BJ (cell line): ENCODE results near the gene PKD1L1. TPM values are rescaled to one million over a fixed set of nuclear protein-coding genes. Genes with fewer than 3 reads are reported as not detected.

Experiments used
- CTCF ChIA-PET: fragments of 350-600 bp; formaldehyde crosslinking; extraction: SDS; loops from one replicate; lab custom pipeline; 2021; ENCODE audit warnings: antibody characterized with exemption, inconsistent platforms; lab: Yijun Ruan, JAX
- POLR2A ChIA-PET: fragments of 300-600 bp; sonication (Branson Sonifier 250); formaldehyde crosslinking; extraction: SDS; loops from one replicate; lab custom pipeline; 2021; ENCODE audit warnings: antibody characterized with exemption; lab: Charles Lee
- DNase-seq: peaks from one replicate; pipeline ENCODE4 v3.0.0-alpha.2; 2011; ENCODE audit warnings: low read depth
- H3K27me3 ChIP-seq: 2 replicates; pipeline ENCODE4 v1.6.0; 2011; ENCODE audit warnings: low read length; ENCODE audit not compliant: control insufficient read depth, insufficient read depth
- H3K36me3 ChIP-seq: 2 replicates; pipeline ENCODE4 v1.5.1; 2011; ENCODE audit warnings: low read length; ENCODE audit not compliant: control insufficient read depth, insufficient read depth
- H3K4me3 ChIP-seq: 2 replicates; pipeline ENCODE4 v1.5.1; 2011; ENCODE audit warnings: low read depth, mild to moderate bottlenecking, control low read depth, low read length
- polyA plus RNA-seq: library from polyadenylated mRNA; depleted of rRNA; stranded (reverse); fragments of >200 nt; gene quantifications from 2 replicates; pipeline ENCODE4 v1.2.3, GENCODE V29; 2011
- TF ChIP-seq, protein P1 (sequence below): IDR thresholded peaks from 2 replicates; pipeline ENCODE4 v1.5.1; 2011; ENCODE audit warnings: low read depth, mild to moderate bottlenecking, control low read depth, inconsistent platforms, low read length, moderate library complexity; ENCODE audit not compliant: insufficient read depth

Gene PKD1L1
- polyA plus RNA-seq, 1 experiment: 0.13 TPM

DNA sequence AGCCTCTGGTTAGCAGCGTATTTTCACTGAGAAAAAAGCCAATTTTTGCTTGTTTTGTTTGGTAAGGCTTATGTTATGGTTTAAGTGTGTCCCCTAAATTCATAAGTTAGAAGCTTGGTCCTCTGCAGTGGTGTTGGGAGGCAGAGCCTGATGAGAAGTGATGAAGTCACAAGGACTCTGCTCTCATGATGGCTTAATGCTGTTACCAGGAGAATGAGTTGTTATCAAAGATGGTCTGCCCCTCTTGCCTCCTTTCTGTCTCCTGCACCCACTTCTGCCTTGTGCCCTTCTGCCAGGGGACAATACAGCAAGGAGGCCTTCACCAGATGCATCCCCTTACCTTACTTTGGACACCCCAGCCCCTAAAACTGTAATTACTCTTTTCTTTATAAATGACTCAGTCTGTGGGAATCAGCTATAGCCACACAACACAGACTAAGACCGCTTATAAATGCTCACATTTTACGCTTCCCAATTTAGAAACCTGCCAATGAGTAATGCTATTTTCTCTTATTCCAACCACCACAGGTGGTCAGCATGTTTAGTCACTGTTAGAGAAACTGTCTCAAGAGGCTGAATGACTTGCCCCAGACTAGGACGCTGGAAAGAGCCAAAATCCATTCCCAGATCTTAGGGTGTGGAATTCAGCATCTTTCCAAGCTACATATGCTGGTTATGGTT is 6.1 kb upstream of the PKD1L1 start:
- Histone ChIP-seq H3K4me3 (no peak overlapping the region), H3K27me3 (no peaks in the 10 kb centered on the region), H3K36me3 (0 out of 2 replicates have a peak, but pooled peaks cover 1% of the 10 kb centered on the region)
- ChIA-PET CTCF (interaction anchor here (0.8 to 2.4 kb wide), 4 partner anchors 9 to 201 kb away, joined by 3 to 18 read pairs (median 4); no protein-coding TSS in a partner anchor), POLR2A (no interaction called here)
- TF ChIP-seq, protein P1, sequence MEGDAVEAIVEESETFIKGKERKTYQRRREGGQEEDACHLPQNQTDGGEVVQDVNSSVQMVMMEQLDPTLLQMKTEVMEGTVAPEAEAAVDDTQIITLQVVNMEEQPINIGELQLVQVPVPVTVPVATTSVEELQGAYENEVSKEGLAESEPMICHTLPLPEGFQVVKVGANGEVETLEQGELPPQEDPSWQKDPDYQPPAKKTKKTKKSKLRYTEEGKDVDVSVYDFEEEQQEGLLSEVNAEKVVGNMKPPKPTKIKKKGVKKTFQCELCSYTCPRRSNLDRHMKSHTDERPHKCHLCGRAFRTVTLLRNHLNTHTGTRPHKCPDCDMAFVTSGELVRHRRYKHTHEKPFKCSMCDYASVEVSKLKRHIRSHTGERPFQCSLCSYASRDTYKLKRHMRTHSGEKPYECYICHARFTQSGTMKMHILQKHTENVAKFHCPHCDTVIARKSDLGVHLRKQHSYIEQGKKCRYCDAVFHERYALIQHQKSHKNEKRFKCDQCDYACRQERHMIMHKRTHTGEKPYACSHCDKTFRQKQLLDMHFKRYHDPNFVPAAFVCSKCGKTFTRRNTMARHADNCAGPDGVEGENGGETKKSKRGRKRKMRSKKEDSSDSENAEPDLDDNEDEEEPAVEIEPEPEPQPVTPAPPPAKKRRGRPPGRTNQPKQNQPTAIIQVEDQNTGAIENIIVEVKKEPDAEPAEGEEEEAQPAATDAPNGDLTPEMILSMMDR: no peak
- no peak for DNase-seq

DNA sequence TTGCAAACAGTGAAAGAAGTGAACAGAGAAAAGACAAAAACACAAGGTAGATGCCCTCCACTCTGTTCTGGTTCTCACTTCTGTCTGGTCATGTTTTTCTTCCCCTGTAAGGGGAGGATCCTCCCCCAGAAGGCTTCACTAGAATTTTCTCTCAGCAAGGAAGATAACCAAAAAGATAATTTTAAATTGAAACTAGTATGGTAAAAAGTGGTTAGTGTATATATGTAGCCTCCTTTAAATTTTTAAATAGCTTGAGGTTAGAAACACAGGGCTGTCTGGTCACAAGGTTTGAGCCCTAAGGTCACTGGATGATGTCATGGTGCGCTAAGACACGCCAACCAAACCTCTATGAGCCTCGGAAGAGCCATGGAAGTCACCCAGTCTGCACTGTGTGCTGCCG is 5.6 kb upstream of the PKD1L1 start:
- no peak for DNase-seq
- Histone ChIP-seq H3K36me3 (0 out of 2 replicates have a peak, but pooled peaks cover 1% of the 10 kb centered on the region), H3K27me3 (no peaks in the 10 kb centered on the region), H3K4me3 (no peak overlapping the region)
- TF ChIP-seq, protein P1: no peak
- CTCF ChIA-PET: interaction anchor here (0.8 to 2.4 kb wide), 4 partner anchors 9 to 201 kb away, joined by 3 to 18 read pairs (median 4); no protein-coding TSS in a partner anchor
- POLR2A ChIA-PET: no interaction called here

DNA sequence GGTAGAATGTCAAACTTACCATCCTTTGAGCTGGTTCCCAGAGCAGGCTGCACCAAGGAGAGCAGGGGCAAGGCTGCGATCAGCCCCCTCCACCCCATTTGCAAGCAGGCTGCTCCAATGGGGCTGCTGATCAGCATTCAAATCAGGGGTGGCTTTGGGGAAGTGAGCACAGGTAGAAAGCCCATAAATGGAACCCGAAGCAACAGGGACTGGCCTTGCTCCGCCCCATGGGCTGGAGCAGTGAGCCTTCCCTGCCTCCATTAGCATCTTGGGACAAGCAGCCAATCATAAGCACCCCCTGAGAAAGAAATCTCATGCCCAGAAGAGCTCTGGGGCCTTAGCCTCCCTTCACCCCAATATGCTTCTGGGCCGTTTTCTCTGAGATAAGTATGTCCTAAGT is 4.0 kb upstream of the PKD1L1 start:
- TF ChIP-seq, protein P1: no peak
- 0 out of 2 replicates have a peak, but pooled peaks cover 1% of the 10 kb centered on the region for H3K36me3 ChIP-seq
- DNase-seq: no peak
- no peaks in the 10 kb centered on the region for H3K27me3 ChIP-seq
- CTCF ChIA-PET: interaction anchor here (0.9 to 2.1 kb wide), 7 partner anchors 12 to 203 kb away, joined by 3 to 7 read pairs (median 5); no protein-coding TSS in a partner anchor
- no peak overlapping the region for H3K4me3 ChIP-seq
- POLR2A ChIA-PET: interaction anchor here (0.6 kb wide), 1 partner anchor 8 kb away, joined by 4 read pairs; no protein-coding TSS in a partner anchor

DNA sequence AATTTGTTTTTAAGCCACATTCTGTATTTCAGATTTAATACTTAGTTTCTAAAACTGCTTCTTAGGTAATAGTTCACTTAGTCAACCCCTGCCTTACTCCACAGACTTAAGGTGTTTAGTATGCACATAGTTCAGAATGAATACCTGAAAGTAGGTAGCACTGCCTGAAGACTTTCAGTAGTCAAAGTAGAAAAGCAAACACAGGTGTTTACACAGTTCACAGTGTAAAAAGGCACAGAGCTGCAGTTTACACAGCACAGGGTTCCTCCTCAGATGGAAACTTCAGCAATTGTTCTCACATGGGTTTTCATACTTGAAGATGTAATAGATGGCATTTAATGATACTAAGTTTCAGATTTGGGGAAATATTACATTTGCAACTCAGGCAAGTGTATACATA is 3.1 kb upstream of the PKD1L1 start:
- Histone ChIP-seq H3K27me3 (no peaks in the 10 kb centered on the region), H3K36me3 (0 out of 2 replicates have a peak, but pooled peaks cover 1% of the 10 kb centered on the region), H3K4me3 (no peak overlapping the region)
- POLR2A ChIA-PET: no interaction called here
- TF ChIP-seq, protein P1: no peak
- DNase-seq: no peak
- CTCF ChIA-PET: interaction anchor here (0.9 to 2.1 kb wide), 6 partner anchors 13 to 204 kb away, joined by 4 to 7 read pairs (median 6); no protein-coding TSS in a partner anchor

DNA sequence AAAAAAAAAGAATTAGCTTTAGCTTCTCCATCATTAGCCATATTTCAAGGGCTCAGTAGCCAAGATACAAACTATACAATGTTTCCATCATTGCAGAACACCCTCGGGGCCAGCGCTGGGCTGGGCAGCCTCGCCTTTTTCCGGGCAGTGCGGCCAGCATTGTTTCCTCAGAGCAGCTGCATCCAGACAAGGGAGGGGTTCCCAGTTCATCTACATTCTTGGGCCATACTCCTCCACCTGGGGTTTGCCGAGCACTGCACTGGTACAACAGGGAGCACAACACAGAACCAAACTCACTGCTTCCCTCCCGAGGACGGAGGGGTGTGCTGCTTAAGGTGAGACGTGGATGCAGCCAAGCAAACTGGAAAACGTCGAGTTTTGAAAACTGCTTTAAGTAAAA is 2.4 kb upstream of the PKD1L1 start:
- DNase-seq: no peak
- CTCF ChIA-PET: interaction anchor here (1.8 to 2.1 kb wide), 4 partner anchors 18 to 204 kb away, joined by 5 to 7 read pairs (median 6); no protein-coding TSS in a partner anchor
- POLR2A ChIA-PET: no interaction called here
- H3K36me3 ChIP-seq: 0 out of 2 replicates have a peak, but pooled peaks cover 1% of the 10 kb centered on the region
- TF ChIP-seq, protein P1: no peak
- no peaks in the 10 kb centered on the region for H3K27me3 ChIP-seq
- H3K4me3 ChIP-seq: no peak overlapping the region
